SK-N-SH (cell line): Measurements from ENCODE around the gene ZSCAN5C. TPM values are rescaled to one million over a fixed set of nuclear protein-coding genes. Genes with fewer than 3 reads are reported as not detected.

ENCODE experiments used
- CTCF ChIA-PET: fragments of 300-600, 350-600 bp; formaldehyde crosslinking; extraction: SDS; loops from one replicate; lab custom pipeline; 2021; lab: Yijun Ruan, JAX
- POLR2A ChIA-PET: fragments of 350-600 bp; sonication (Branson Sonifier 250); formaldehyde crosslinking; extraction: SDS; loops from one replicate; lab custom pipeline; 2020; ENCODE audit warnings: antibody characterized with exemption, inconsistent platforms; lab: Yijun Ruan, JAX
- DNase-seq: peaks from one replicate; pipeline ENCODE4 v3.0.0; 2012
- H2AFZ ChIP-seq: fragments of 200-600 bp; sonication (generic); 2 replicates; pipeline ENCODE4 v1.8.1; 2016; ENCODE audit warnings: antibody characterized with exemption, mild to moderate bottlenecking, low read depth
- H3F3A ChIP-seq: fragments of 200-600 bp; sonication (generic); replicated peaks from 2 replicates; pipeline ENCODE3; 2016; ENCODE audit warnings: antibody characterized with exemption, mild to moderate bottlenecking; ENCODE audit not compliant: insufficient read depth
- H3K27ac ChIP-seq, 2 experiments: fragments of 200-500 bp in 1 of 2; fragments of 200-600 bp in 1 of 2; sonication (Bioruptor generic) in 1 of 2; sonication (generic), shearing (Covaris generic) in 1 of 2; 2 replicates each; pipeline versions ENCODE4 v1.5.1 to v1.6.1; 2014 to 2016; ENCODE audit warnings: low read depth in 2 of 2, inconsistent platforms in 1 of 2, low read length in 1 of 2, mild to moderate bottlenecking in 1 of 2, mixed read lengths in 1 of 2
- H3K27me3 ChIP-seq: fragments of 200-600 bp; sonication (generic), shearing (Covaris generic); 2 replicates; pipeline ENCODE4 v1.6.1; 2016; ENCODE audit warnings: mixed run types; ENCODE audit not compliant: insufficient read depth
- H3K36me3 ChIP-seq, 2 experiments: fragments of 200-500 bp in 1 of 2; fragments of 200-600 bp in 1 of 2; sonication (Bioruptor generic) in 1 of 2; sonication (generic) in 1 of 2; replicated peaks in 1 of 2; 2 replicates each; pipeline versions ENCODE3 to v1.5.1; 2014 to 2016; ENCODE audit warnings: low read length in 1 of 2, mild to moderate bottlenecking in 1 of 2; ENCODE audit not compliant: insufficient read depth in 2 of 2, control insufficient read depth in 1 of 2
- H3K4me1 ChIP-seq, 2 experiments: fragments of 200-500 bp in 1 of 2; fragments of 200-600 bp in 1 of 2; sonication (Bioruptor generic) in 1 of 2; sonication (generic), shearing (Covaris generic) in 1 of 2; 2 replicates each; pipeline versions ENCODE4 v1.5.1 to v1.6.1; 2014 to 2016; ENCODE audit warnings: low read depth in 1 of 2, low read length in 1 of 2, mixed run types in 1 of 2; ENCODE audit not compliant: insufficient read depth in 2 of 2, control insufficient read depth in 1 of 2
- H3K4me2 ChIP-seq: fragments of 200-600 bp; sonication (generic), shearing (Covaris generic); 2 replicates; pipeline ENCODE4 v1.6.1; 2017; ENCODE audit warnings: mixed run types
- H3K4me3 ChIP-seq, 2 experiments: fragments of 200-500 bp in 1 of 2; fragments of 200-600 bp in 1 of 2; sonication (Bioruptor generic) in 1 of 2; sonication (generic), shearing (Covaris generic) in 1 of 2; 2 replicates each; pipeline versions ENCODE4 v1.5.1 to v1.8.1; 2014 to 2016; ENCODE audit warnings: low read depth in 2 of 2, inconsistent platforms in 1 of 2, low read length in 1 of 2, mild to moderate bottlenecking in 1 of 2, mixed read lengths in 1 of 2, moderate library complexity in 1 of 2
- H3K79me2 ChIP-seq: fragments of 200-600 bp; sonication (generic); 2 replicates; pipeline ENCODE4 v1.8.1; 2017; ENCODE audit warnings: mild to moderate bottlenecking; ENCODE audit not compliant: insufficient read depth
- H3K9ac ChIP-seq: fragments of 200-600 bp; sonication (generic); 2 replicates; pipeline ENCODE4 v1.6.1; 2017; ENCODE audit warnings: mixed run types
- H3K9me2 ChIP-seq: fragments of 200-600 bp; sonication (generic); 2 replicates; pipeline ENCODE4 v1.6.1; 2017; ENCODE audit warnings: mixed run types
- H3K9me3 ChIP-seq: fragments of 200-600 bp; sonication (generic); 2 replicates; pipeline ENCODE4 v1.6.1; 2017; ENCODE audit warnings: mixed run types, mild to moderate bottlenecking, moderate library complexity
- H4K20me1 ChIP-seq: fragments of 200-600 bp; sonication (generic); 2 replicates; pipeline ENCODE4 v1.6.1; 2017; ENCODE audit warnings: mild to moderate bottlenecking, mixed run types; ENCODE audit not compliant: insufficient read depth
- CHD2 ChIP-seq: fragments of 150-350 bp; IDR thresholded peaks from 2 replicates; pipeline ENCODE4 v1.6.1; 2018; ENCODE audit warnings: low read length; ENCODE audit not compliant: partially characterized antibody
- ELF1 ChIP-seq: IDR thresholded peaks from 2 replicates; pipeline ENCODE4 v1.4.0; 2012
- FOSL2 ChIP-seq: IDR thresholded peaks from 2 replicates; pipeline ENCODE4 v1.4.0; 2012; ENCODE audit warnings: low read depth, mild to moderate bottlenecking, moderate library complexity, borderline replicate concordance
- MXI1 ChIP-seq: IDR thresholded peaks from 2 replicates; pipeline ENCODE4 v1.6.1; 2012; ENCODE audit warnings: mild to moderate bottlenecking, low read depth, low read length, improper control_type of control experiment
- NFIC ChIP-seq: IDR thresholded peaks from 2 replicates; pipeline ENCODE4 v1.4.0; 2012; ENCODE audit warnings: borderline replicate concordance
- POLR2AphosphoS5 ChIP-seq: IDR thresholded peaks from 2 replicates; pipeline ENCODE4 v1.6.1; 2012; ENCODE audit warnings: low read depth, low read length
- RAD21 ChIP-seq: IDR thresholded peaks from 2 replicates; pipeline ENCODE4 v1.6.1; 2012; ENCODE audit warnings: mild to moderate bottlenecking, low read length
- RFX5 ChIP-seq: IDR thresholded peaks from 2 replicates; pipeline ENCODE4 v1.6.1; 2012; ENCODE audit warnings: mild to moderate bottlenecking, improper control_type of control experiment, low read length
- RXRA ChIP-seq: IDR thresholded peaks from 2 replicates; pipeline ENCODE4 v1.4.0; 2012; ENCODE audit warnings: low read depth, mild to moderate bottlenecking, borderline replicate concordance
- SIN3A ChIP-seq: IDR thresholded peaks from 2 replicates; pipeline ENCODE4 v1.6.1; 2012; ENCODE audit warnings: low read depth, mild to moderate bottlenecking, low read length, moderate library complexity, borderline replicate concordance
- YY1 ChIP-seq: IDR thresholded peaks from 2 replicates; pipeline ENCODE4 v1.4.0; 2012; ENCODE audit warnings: low read depth, mild to moderate bottlenecking
- ZBTB33 ChIP-seq: IDR thresholded peaks from 2 replicates; pipeline ENCODE4 v1.4.0; 2012; ENCODE audit warnings: low read depth, borderline replicate concordance
- WGBS: methylation state at CpG from one replicate; pipeline ENCODE4 v1.1.6; 2017; ENCODE audit warnings: low lambda C conversion rate; 5-methylcytosine and 5-hydroxymethylcytosine counted together
- polyA plus RNA-seq, 3 experiments: library from polyadenylated mRNA; depleted of rRNA; stranded (reverse); fragments of >200 nt; gene quantifications; 2 replicates each; pipeline ENCODE4 v1.2.3, GENCODE V29; 2012

The ZSCAN5C gene
- polyA plus RNA-seq, 1 of the 3 experiments (the other 2 are of a cell fraction) = not detected

GRCh38 chr19:56189785-56190184 lies 12.3 kb upstream of the ZSCAN5C start:
- H3K9me2 ChIP-seq = no peaks in the 10 kb centered on the region
- H3K9ac ChIP-seq = no peak overlapping the region
- TF ChIP-seq ELF1 = no peak
- TF ChIP-seq MXI1 = no peak
- no peak for TF ChIP-seq ZBTB33
- H3K4me1 ChIP-seq = no peaks in the 10 kb centered on the region
- H3K4me3 ChIP-seq = no peak overlapping the region
- H3K27me3 ChIP-seq = peaks cover 41% of the 10 kb centered on the region; the same call in 1 of the 2 replicates
- H3K9me3 ChIP-seq = no peaks in the 10 kb centered on the region
- 30% methylated on average over 17 of the region's 17 CpGs for WGBS
- H4K20me1 ChIP-seq = no peaks in the 10 kb centered on the region
- POLR2A ChIA-PET = no interaction called here
- H3K4me2 ChIP-seq = no peak overlapping the region
- H2AFZ ChIP-seq = no peak overlapping the region
- no peak overlapping the region for H3K27ac ChIP-seq
- no peak for DNase-seq
- H3K36me3 ChIP-seq = no peaks in the 10 kb centered on the region
- CTCF ChIA-PET = interaction anchor here (1.5 kb wide), 1 partner anchor 144 kb away, joined by 4 read pairs; no protein-coding TSS in a partner anchor
- no peaks in the 10 kb centered on the region for H3K79me2 ChIP-seq
- no peaks in the 10 kb centered on the region for H3F3A ChIP-seq

GRCh38 chr19:56191115-56191514 lies 11.0 kb upstream of the ZSCAN5C start:
- H3K4me1 ChIP-seq = no peaks in the 10 kb centered on the region
- TF ChIP-seq RFX5 (no peak), FOSL2 (no peak), CHD2 (no peak), SIN3A (no peak), YY1 (no peak), MXI1 (no peak), POLR2AphosphoS5 (no peak), RAD21 (no peak), RXRA (no peak), NFIC (no peak)
- TF ChIP-seq, all 33 proteins: peak for 0
- H3K4me2 ChIP-seq = no peak overlapping the region
- H3K27me3 ChIP-seq = peaks cover 44% of the 10 kb centered on the region; the same call in 1 of the 2 replicates
- no peaks in the 10 kb centered on the region for H3K9me2 ChIP-seq
- no peaks in the 10 kb centered on the region for H3K36me3 ChIP-seq
- CTCF ChIA-PET = interaction anchor here (1.5 kb wide), 1 partner anchor 142 kb away, joined by 4 read pairs; no protein-coding TSS in a partner anchor
- WGBS = 34% methylated on average over 5 of the region's 7 CpGs
- H3K27ac ChIP-seq = no peak overlapping the region
- no peak overlapping the region for H3K4me3 ChIP-seq
- DNase-seq = no peak
- H3F3A ChIP-seq = no peaks in the 10 kb centered on the region
- H3K9me3 ChIP-seq = no peaks in the 10 kb centered on the region
- POLR2A ChIA-PET = no interaction called here
- H2AFZ ChIP-seq = no peak overlapping the region
- H3K79me2 ChIP-seq = no peaks in the 10 kb centered on the region
- no peak overlapping the region for H3K9ac ChIP-seq
- H4K20me1 ChIP-seq = no peaks in the 10 kb centered on the region
